ENCODE results near the gene L3MBTL1. TPM values are rescaled to one million over a fixed set of nuclear protein-coding genes. Genes with fewer than 3 reads are reported as not detected.

L3MBTL1 gene
- total and polyA plus RNA-seq, 2 of the 4 experiments (the other 2 are of a cell fraction) = 2.2 to 4.5 TPM

DNA sequence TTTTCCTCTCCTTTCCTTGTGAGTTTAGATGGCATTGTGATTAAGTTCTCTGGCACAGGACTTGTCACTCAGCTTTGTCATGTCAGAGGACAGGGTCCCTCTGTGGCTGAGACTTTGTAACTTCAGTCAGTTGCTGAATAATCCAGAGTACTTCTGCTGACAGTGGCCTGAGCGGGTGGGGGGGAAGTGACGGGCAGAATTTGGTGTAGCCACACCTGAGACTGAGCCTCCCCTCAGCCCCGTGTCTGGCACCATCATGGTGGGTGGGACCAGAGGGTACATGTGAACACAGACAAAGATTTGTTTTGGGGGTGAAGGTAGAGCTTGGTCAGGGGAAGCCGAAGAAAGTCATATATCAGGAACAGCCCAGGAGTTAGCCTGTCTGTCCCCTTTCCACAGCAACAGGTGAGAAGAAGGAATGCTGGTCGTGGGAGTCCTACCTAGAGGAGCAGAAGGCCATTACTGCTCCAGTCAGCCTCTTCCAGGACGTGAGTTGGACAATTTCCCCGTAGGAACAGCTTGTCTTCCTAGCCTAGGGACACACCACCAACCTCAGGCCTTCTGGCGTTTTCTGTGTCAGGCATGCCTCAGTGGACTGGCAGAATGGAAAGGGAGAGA lies 20.9 kb downstream of the L3MBTL1 start:
- no peak overlapping the region for H3K14ac ChIP-seq (replicated peaks; ENCODE audit: low read depth, low read length)
- H3K9me3 ChIP-seq (ENCODE audit: control insufficient read depth, insufficient read depth, low read length) = no peaks in the 10 kb centered on the region
- no peak overlapping the region for H3K9ac ChIP-seq (ENCODE audit: low read depth, low read length)
- H3K4me3 ChIP-seq (ENCODE audit: insufficient read depth, low read depth, low read length) = no peak overlapping the region
- no peak overlapping the region for H2BK5ac ChIP-seq (ENCODE audit: low read depth, low read length, poor library complexity, severe bottlenecking)
- in situ Hi-C loops (cut with MboI; ENCODE audit: low sequenced_read_pairs) (no loop called here), intact Hi-C loops (cut with micrococcal nuclease) (no loop called here), dilution Hi-C loops (cut with HindIII; ENCODE audit: low sequenced_read_pairs, unreplicated experiment) (no loop called here)
- no peak for TF ChIP-seq RFX5 (IDR thresholded peaks at IDR 0.05; ENCODE audit: low read depth, low read length)
- TF ChIP-seq, protein P1, sequence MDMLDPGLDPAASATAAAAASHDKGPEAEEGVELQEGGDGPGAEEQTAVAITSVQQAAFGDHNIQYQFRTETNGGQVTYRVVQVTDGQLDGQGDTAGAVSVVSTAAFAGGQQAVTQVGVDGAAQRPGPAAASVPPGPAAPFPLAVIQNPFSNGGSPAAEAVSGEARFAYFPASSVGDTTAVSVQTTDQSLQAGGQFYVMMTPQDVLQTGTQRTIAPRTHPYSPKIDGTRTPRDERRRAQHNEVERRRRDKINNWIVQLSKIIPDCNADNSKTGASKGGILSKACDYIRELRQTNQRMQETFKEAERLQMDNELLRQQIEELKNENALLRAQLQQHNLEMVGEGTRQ (IDR thresholded peaks at IDR 0.05; ENCODE audit: low read depth, low read length) = no peak
- TF ChIP-seq NFE2L2 (IDR thresholded peaks at IDR 0.05; ENCODE audit: low read depth, low read length) = no peak
- TF ChIP-seq BHLHE40 (IDR thresholded peaks at IDR 0.05; ENCODE audit: low read depth, low read length) = no peak
- no peak for TF ChIP-seq MXI1 (IDR thresholded peaks at IDR 0.05; ENCODE audit: borderline replicate concordance, low read depth, low read length)
- no peak for TF ChIP-seq FOS (IDR thresholded peaks at IDR 0.05; ENCODE audit: low read depth, low read length)
- no peak for TF ChIP-seq MAFK (IDR thresholded peaks at IDR 0.05; ENCODE audit: low read depth, low read length)
- no peak for TF ChIP-seq RCOR1 (IDR thresholded peaks at IDR 0.05; ENCODE audit: insufficient replicate concordance, low read length)
- no peak for TF ChIP-seq CHD1 (IDR thresholded peaks at IDR 0.05; ENCODE audit: low read depth, low read length)
- TF ChIP-seq, protein P2, sequence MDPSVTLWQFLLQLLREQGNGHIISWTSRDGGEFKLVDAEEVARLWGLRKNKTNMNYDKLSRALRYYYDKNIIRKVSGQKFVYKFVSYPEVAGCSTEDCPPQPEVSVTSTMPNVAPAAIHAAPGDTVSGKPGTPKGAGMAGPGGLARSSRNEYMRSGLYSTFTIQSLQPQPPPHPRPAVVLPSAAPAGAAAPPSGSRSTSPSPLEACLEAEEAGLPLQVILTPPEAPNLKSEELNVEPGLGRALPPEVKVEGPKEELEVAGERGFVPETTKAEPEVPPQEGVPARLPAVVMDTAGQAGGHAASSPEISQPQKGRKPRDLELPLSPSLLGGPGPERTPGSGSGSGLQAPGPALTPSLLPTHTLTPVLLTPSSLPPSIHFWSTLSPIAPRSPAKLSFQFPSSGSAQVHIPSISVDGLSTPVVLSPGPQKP (IDR thresholded peaks at IDR 0.05; ENCODE audit: borderline replicate concordance, low read depth, low read length) = no peak
- TF ChIP-seq, protein P3, sequence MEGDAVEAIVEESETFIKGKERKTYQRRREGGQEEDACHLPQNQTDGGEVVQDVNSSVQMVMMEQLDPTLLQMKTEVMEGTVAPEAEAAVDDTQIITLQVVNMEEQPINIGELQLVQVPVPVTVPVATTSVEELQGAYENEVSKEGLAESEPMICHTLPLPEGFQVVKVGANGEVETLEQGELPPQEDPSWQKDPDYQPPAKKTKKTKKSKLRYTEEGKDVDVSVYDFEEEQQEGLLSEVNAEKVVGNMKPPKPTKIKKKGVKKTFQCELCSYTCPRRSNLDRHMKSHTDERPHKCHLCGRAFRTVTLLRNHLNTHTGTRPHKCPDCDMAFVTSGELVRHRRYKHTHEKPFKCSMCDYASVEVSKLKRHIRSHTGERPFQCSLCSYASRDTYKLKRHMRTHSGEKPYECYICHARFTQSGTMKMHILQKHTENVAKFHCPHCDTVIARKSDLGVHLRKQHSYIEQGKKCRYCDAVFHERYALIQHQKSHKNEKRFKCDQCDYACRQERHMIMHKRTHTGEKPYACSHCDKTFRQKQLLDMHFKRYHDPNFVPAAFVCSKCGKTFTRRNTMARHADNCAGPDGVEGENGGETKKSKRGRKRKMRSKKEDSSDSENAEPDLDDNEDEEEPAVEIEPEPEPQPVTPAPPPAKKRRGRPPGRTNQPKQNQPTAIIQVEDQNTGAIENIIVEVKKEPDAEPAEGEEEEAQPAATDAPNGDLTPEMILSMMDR (conservative IDR thresholded peaks at IDR 0.05; ENCODE audit: low read depth, low read length) = no peak
- TF ChIP-seq CEBPB (IDR thresholded peaks at IDR 0.05; ENCODE audit: low read depth, low read length) = no peak
- no peak for TF ChIP-seq POLR2A (IDR thresholded peaks at IDR 0.05; ENCODE audit: low read depth, low read length)
- no peak for TF ChIP-seq MAZ (IDR thresholded peaks at IDR 0.05; ENCODE audit: borderline replicate concordance, low read depth, low read length)
- no peak for TF ChIP-seq SMC3 (IDR thresholded peaks at IDR 0.05; ENCODE audit: low read depth, low read length)
- TF ChIP-seq RAD21 (IDR thresholded peaks at IDR 0.05; ENCODE audit: low read length) = no peak
- POLR2A ChIA-PET (ENCODE audit: unreplicated experiment) = no interaction called here
- BruUV-seq (replicated peaks) = no TSS peak
- no peak overlapping the region; the same call in 1 of the 2 replicates for H3K23ac ChIP-seq (ENCODE audit: low read depth, low read length)
- no peak for DNase-seq
- no peak overlapping the region for H2AFZ ChIP-seq (replicated peaks; ENCODE audit: low read length, poor library complexity)
- H3K56ac ChIP-seq (ENCODE audit: extremely low read depth, insufficient read depth, low read length) = no peak overlapping the region
- H3K4me1 ChIP-seq (ENCODE audit: control insufficient read depth, insufficient read depth, low read length) = peaks cover 3% of the 10 kb centered on the region; the same call in 1 of the 2 replicates
- H3K9me1 ChIP-seq (ENCODE audit: insufficient read depth, low read length) = no peaks in the 10 kb centered on the region; the same call in none of the 2 replicates
- peaks cover 6% of the 10 kb centered on the region for H3K27me3 ChIP-seq (ENCODE audit: control insufficient read depth, insufficient read depth, low read length)
- H2AK5ac ChIP-seq (ENCODE audit: low read depth, low read length) = no peak overlapping the region
- no peak overlapping the region for H3K4me2 ChIP-seq (ENCODE audit: low read depth, low read length)
- no peak for ATAC-seq (ENCODE audit: low read depth)
- no peak overlapping the region for H2BK15ac ChIP-seq (ENCODE audit: low read depth, low read length)
- 29% methylated on average over 1 of the region's 8 CpGs; no CpG with 5 or more reads in 1 of the 2 experiments for WGBS, 2 experiments (ENCODE audit: extremely low coverage in 2 of 2, insufficient read length in 1 of 2)
- H2AK9ac ChIP-seq (replicated peaks; ENCODE audit: low read depth, low read length, poor library complexity) = no peak overlapping the region
- CTCF ChIA-PET = interaction anchor here (2.2 kb wide), 1 partner anchor 10 kb away, joined by 11 read pairs; no protein-coding TSS in a partner anchor
- no peaks in the 10 kb centered on the region for H4K20me1 ChIP-seq (ENCODE audit: insufficient read depth, low read length)
- H3K4ac ChIP-seq (ENCODE audit: low read depth, low read length) = no peak overlapping the region
- H3K27ac ChIP-seq (ENCODE audit: insufficient read depth, low read length) = no peak overlapping the region
- no peaks in the 10 kb centered on the region for H3K79me1 ChIP-seq (ENCODE audit: low read depth in 1 of 2, low read length in 2 of 2)
- H3K36me3 ChIP-seq (ENCODE audit: control insufficient read depth, insufficient read depth, low read length) = peaks cover 3% of the 10 kb centered on the region; the same call in 1 of the 2 replicates
- no peak overlapping the region for H3K18ac ChIP-seq (ENCODE audit: low read depth, low read length)
- H2BK20ac ChIP-seq (ENCODE audit: low read depth, low read length) = no peak overlapping the region
- H4K91ac ChIP-seq (ENCODE audit: insufficient read depth, low read depth, low read length) = no peak overlapping the region
- H4K5ac ChIP-seq (ENCODE audit: low read depth, low read length) = no peak overlapping the region
- H2BK120ac ChIP-seq (ENCODE audit: low read depth, low read length) = no peak overlapping the region
- H4K8ac ChIP-seq (ENCODE audit: low read depth in 2 of 2, low read length in 2 of 2) = no peak overlapping the region

All from IMR-90 (cell line).